MM.1S (cell line): Measurements from ENCODE around the gene POU2F2.
A peak's percentile ranks its signal among the peaks of the same experiment; 100 is the strongest.

Source experiments
- DNase-seq: peaks from one replicate; pipeline ENCODE4 v3.0.0-alpha.2; 2015
- H2AFZ ChIP-seq: fragments of 300-600 bp; sonication (generic); 2 replicates; pipeline ENCODE4 v1.6.0; 2016; ENCODE audit warnings: antibody characterized with exemption, low read length
- H3F3A ChIP-seq: fragments of 300-600 bp; sonication (generic); 2 replicates; pipeline ENCODE4 v1.6.1; 2016; ENCODE audit warnings: mild to moderate bottlenecking, antibody characterized with exemption, low read length, moderate library complexity, mixed read lengths; ENCODE audit not compliant: insufficient read depth
- H3K27ac ChIP-seq: fragments of 300-600 bp; sonication (generic); 2 replicates; pipeline ENCODE4 v1.5.1; 2016; ENCODE audit warnings: mild to moderate bottlenecking, low read length
- H3K27me3 ChIP-seq: fragments of 300-600 bp; sonication (generic); replicated peaks from 2 replicates; pipeline ENCODE4 v1.6.0; 2016; ENCODE audit warnings: low read length; ENCODE audit not compliant: insufficient read depth
- H3K36me3 ChIP-seq: fragments of 300-600 bp; sonication (generic); replicated peaks from 2 replicates; pipeline ENCODE4 v1.6.1; 2016; ENCODE audit warnings: mild to moderate bottlenecking, low read length, mixed read lengths; ENCODE audit not compliant: insufficient read depth
- H3K4me1 ChIP-seq: fragments of 300-600 bp; sonication (generic); 2 replicates; pipeline ENCODE4 v1.6.1; 2016; ENCODE audit warnings: low read length, mixed read lengths
- H3K4me2 ChIP-seq: fragments of 300-600 bp; sonication (generic); 2 replicates; pipeline ENCODE4 v1.6.0; 2016; ENCODE audit warnings: low read depth, low read length
- H3K4me3 ChIP-seq: fragments of 300-600 bp; sonication (generic); 2 replicates; pipeline ENCODE4 v1.5.1; 2016; ENCODE audit warnings: low read length, mixed read lengths
- H3K79me2 ChIP-seq: fragments of 300-600 bp; sonication (generic); 2 replicates; pipeline ENCODE4 v1.6.1; 2016; ENCODE audit warnings: mixed run types, low read length, mixed read lengths
- H3K9ac ChIP-seq: fragments of 300-600 bp; sonication (generic); 2 replicates; pipeline ENCODE4 v1.6.1; 2016; ENCODE audit warnings: low read length, mixed read lengths
- H3K9me2 ChIP-seq: fragments of 300-600 bp; sonication (generic); replicated peaks from 2 replicates; pipeline ENCODE4 v1.6.1; 2016; ENCODE audit warnings: mild to moderate bottlenecking, low read length, mixed read lengths; ENCODE audit not compliant: insufficient read depth
- H3K9me3 ChIP-seq: fragments of 300-600 bp; sonication (generic); replicated peaks from 2 replicates; pipeline ENCODE4 v1.6.1; 2016; ENCODE audit warnings: mild to moderate bottlenecking, low read length, mixed read lengths; ENCODE audit not compliant: insufficient read depth
- H4K20me1 ChIP-seq: fragments of 300-600 bp; sonication (generic); 2 replicates; pipeline ENCODE4 v1.6.1; 2016; ENCODE audit warnings: mild to moderate bottlenecking, low read length, moderate library complexity, mixed read lengths; ENCODE audit not compliant: insufficient read depth
- EZH2 ChIP-seq: fragments of 300-600 bp; sonication (generic); optimal IDR thresholded peaks from 2 replicates; pipeline ENCODE3; 2017; ENCODE audit warnings: low read depth, mild to moderate bottlenecking, antibody characterized with exemption, low read length, mixed read lengths
- EZH2phosphoT487 ChIP-seq: fragments of 300-600 bp; sonication (generic); IDR thresholded peaks from 2 replicates; pipeline ENCODE4 v1.6.1; 2018; ENCODE audit warnings: antibody characterized with exemption, low read length
- TF ChIP-seq, protein P1 (sequence below): fragments of 300-600 bp; sonication (generic); IDR thresholded peaks from 2 replicates; pipeline ENCODE4 v1.5.1; 2016; ENCODE audit warnings: antibody characterized with exemption, low read length, mixed read lengths

POU2F2 gene

DNA sequence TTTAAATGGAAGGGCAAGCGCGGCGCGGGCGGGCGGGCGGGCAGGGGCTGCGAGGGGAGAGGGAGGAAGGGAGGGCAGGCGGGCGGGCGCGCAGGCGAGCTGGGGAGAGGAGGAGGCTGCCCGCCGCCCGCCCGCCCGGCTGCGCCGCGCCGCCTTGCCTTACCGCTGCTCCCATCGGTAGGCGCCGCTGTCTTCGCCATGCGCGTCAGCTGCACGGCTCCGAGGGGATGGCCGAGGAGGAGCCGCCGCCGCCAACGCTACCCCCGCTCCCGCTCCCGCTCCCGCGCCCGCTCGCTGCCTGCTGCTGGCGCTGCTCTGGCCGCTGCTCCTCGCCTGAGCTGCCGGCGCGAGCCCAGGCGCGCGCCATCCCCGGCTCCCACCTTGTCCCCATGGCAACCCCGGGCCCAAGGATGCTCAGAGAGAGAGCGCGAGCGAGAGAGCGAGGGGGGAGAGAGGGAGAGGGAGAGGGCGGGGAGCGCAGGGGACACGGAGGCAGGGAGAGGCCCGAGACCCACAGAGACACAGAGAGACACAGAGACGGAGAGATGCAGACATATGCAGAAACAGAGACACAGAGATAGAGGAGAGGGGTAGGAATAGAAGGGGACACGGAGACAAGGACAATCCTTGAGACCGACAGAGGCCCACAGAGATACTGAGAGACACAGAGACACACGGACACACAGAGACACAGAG, 44.9 kb upstream of the POU2F2 start:
- DNase-seq, result peak; percentile 83
- peak overlapping the region; percentile 53 for H3K4me3 ChIP-seq
- no peaks in the 10 kb centered on the region for H3K79me2 ChIP-seq
- no peak overlapping the region for H3K27ac ChIP-seq
- no peak overlapping the region for H3K9ac ChIP-seq
- peaks cover 7% of the 10 kb centered on the region; the same call in 1 of the 2 replicates for H3K4me1 ChIP-seq
- H3K4me2 ChIP-seq, result peak overlapping the region; percentile 83; the same call in 1 of the 2 replicates
- H3K9me2 ChIP-seq, result no peaks in the 10 kb centered on the region
- H3K27me3 ChIP-seq, result peaks cover 47% of the 10 kb centered on the region
- H2AFZ ChIP-seq, result peak overlapping the region; percentile 71
- H3F3A ChIP-seq, result no peaks in the 10 kb centered on the region; the same call in 1 of the 2 replicates
- TF ChIP-seq EZH2, result no peak
- TF ChIP-seq, protein P1, sequence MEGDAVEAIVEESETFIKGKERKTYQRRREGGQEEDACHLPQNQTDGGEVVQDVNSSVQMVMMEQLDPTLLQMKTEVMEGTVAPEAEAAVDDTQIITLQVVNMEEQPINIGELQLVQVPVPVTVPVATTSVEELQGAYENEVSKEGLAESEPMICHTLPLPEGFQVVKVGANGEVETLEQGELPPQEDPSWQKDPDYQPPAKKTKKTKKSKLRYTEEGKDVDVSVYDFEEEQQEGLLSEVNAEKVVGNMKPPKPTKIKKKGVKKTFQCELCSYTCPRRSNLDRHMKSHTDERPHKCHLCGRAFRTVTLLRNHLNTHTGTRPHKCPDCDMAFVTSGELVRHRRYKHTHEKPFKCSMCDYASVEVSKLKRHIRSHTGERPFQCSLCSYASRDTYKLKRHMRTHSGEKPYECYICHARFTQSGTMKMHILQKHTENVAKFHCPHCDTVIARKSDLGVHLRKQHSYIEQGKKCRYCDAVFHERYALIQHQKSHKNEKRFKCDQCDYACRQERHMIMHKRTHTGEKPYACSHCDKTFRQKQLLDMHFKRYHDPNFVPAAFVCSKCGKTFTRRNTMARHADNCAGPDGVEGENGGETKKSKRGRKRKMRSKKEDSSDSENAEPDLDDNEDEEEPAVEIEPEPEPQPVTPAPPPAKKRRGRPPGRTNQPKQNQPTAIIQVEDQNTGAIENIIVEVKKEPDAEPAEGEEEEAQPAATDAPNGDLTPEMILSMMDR, result peak; percentile 28
- no peaks in the 10 kb centered on the region for H3K9me3 ChIP-seq
- H3K36me3 ChIP-seq, result no peaks in the 10 kb centered on the region
- H4K20me1 ChIP-seq, result no peaks in the 10 kb centered on the region

DNA sequence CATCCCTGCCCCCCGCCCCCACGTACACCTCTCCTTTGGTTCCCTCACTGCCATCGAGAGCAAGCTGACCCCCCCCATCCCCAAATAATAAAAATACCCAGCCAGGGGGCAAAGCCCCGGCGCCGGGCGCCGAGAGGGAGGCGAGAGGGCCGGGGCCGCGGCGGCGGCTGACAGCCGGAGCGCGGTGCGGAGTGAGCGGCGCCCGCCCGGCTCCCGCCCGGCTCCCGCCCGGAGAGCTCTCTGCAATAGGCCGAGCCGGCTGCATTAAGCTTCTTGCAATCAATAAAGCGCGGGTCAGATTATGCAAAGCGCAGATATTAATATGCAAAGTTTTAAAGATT, 44.4 kb upstream of the POU2F2 start:
- no peaks in the 10 kb centered on the region; the same call in 1 of the 2 replicates for H3F3A ChIP-seq
- H3K4me3 ChIP-seq, result peak overlapping the region; percentile 57
- peaks cover 47% of the 10 kb centered on the region for H3K27me3 ChIP-seq
- H3K36me3 ChIP-seq, result no peaks in the 10 kb centered on the region
- no peaks in the 10 kb centered on the region for H3K9me3 ChIP-seq
- H3K4me2 ChIP-seq, result peak overlapping the region; percentile 88
- H3K9me2 ChIP-seq, result no peaks in the 10 kb centered on the region
- TF ChIP-seq EZH2phosphoT487, result no peak
- TF ChIP-seq, protein P1, result no peak
- TF ChIP-seq EZH2, result no peak
- no peak overlapping the region for H3K27ac ChIP-seq
- H2AFZ ChIP-seq, result peak overlapping the region; percentile 77; the same call in 1 of the 2 replicates
- DNase-seq, result no peak
- H3K9ac ChIP-seq, result no peak overlapping the region; the same call in 1 of the 2 replicates
- H3K4me1 ChIP-seq, result peaks cover 7% of the 10 kb centered on the region; the same call in 1 of the 2 replicates
- H4K20me1 ChIP-seq, result no peaks in the 10 kb centered on the region
- H3K79me2 ChIP-seq, result no peaks in the 10 kb centered on the region

DNA sequence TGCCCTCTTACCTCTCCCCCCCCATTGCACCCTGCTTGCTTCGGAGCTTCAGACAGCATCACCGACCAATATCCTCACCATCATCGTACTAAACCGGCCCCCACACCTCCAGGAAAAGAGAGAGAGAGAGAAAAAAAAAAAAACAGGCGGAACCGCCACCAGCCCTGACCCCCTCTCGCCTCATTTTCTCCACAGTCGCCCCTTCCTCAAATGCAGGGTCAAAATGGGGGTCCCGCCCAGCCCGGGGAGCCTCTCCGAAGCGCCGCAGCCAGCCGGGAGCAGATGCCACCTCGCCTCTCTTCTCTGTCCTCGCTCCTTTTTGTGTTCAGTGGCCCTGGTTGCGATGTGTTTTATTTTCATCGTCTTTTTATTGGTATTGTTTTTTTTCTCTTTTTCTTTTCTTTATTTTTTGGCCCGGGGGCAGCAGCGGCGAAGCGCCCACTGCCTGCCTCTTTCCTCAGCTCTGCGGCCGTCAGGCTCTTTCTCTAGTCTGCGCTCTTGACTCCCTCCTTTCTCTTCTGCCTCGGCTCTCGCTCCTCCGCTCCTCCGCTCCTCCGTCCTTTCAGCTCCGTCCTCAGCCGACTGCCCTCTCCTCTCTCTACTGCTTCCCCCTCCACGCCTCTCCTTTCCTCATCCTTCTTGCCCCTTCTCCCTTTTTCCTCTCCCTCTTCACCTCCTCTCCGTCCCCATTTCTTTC, 43.9 kb upstream of the POU2F2 start:
- no peaks in the 10 kb centered on the region for H3K9me2 ChIP-seq

More for the DNA sequence above, 43.9 kb upstream of the POU2F2 start:
- H3K9ac ChIP-seq, result no peak overlapping the region; the same call in 1 of the 2 replicates
- peaks cover 7% of the 10 kb centered on the region; the same call in 1 of the 2 replicates for H3K4me1 ChIP-seq
- peak overlapping the region; percentile 77; the same call in 1 of the 2 replicates for H2AFZ ChIP-seq
- H3K79me2 ChIP-seq, result no peaks in the 10 kb centered on the region
- peak overlapping the region; percentile 57 for H3K4me3 ChIP-seq
- H3K9me3 ChIP-seq, result no peaks in the 10 kb centered on the region
- no peak for DNase-seq
- no peaks in the 10 kb centered on the region for H4K20me1 ChIP-seq
- H3K27me3 ChIP-seq, result peaks cover 47% of the 10 kb centered on the region
- no peaks in the 10 kb centered on the region for H3K36me3 ChIP-seq
- TF ChIP-seq EZH2, result no peak
- TF ChIP-seq, protein P1, result no peak
- no peaks in the 10 kb centered on the region; the same call in 1 of the 2 replicates for H3F3A ChIP-seq
- no peak overlapping the region for H3K27ac ChIP-seq
- peak overlapping the region; percentile 88 for H3K4me2 ChIP-seq
